IMR-90 (cell line): ENCODE measurements around the gene NCAPD3. TPM values are rescaled to one million over a fixed set of nuclear protein-coding genes. Genes with fewer than 3 reads are reported as not detected.

ENCODE experiments used
- ATAC-seq: fragments of 200-7000 bp; cut with Tn5 transposase; 2 replicates; pipeline ENCODE4 v1.9.1; 2020; ENCODE audit warnings: low read depth, mild to moderate bottlenecking, moderate library complexity
- BruUV-seq: library from RNA; stranded (reverse); fragments of 400-500 nt; replicated peaks from 2 replicates; lab custom pipeline; 2021; lab: Mats Ljungman, UMichigan
- CTCF ChIA-PET: fragments of 300-600 bp; formaldehyde crosslinking; extraction: SDS; loops from one replicate; lab custom pipeline; 2021; ENCODE audit warnings: antibody characterized with exemption; lab: Yijun Ruan, JAX
- POLR2A ChIA-PET: fragments of 300-600 bp; sonication (Branson Sonifier 250); formaldehyde crosslinking; loops from one replicate; lab custom pipeline; 2022; ENCODE audit warnings: antibody characterized with exemption; ENCODE audit not compliant: unreplicated experiment; lab: Charles Lee
- DNase-seq: peaks from one replicate; pipeline ENCODE4 v3.0.0; 2013
- H2AFZ ChIP-seq: replicated peaks from 2 replicates; pipeline ENCODE3; 2013; ENCODE audit warnings: low read length, mild to moderate bottlenecking; ENCODE audit not compliant: poor library complexity
- H2AK5ac ChIP-seq: 2 replicates; pipeline ENCODE4 v1.6.1; 2013; ENCODE audit warnings: low read depth, low read length, inconsistent platforms
- H2AK9ac ChIP-seq: replicated peaks from 2 replicates; pipeline ENCODE3; 2013; ENCODE audit warnings: mild to moderate bottlenecking, low read depth, low read length, moderate library complexity; ENCODE audit not compliant: poor library complexity
- H2BK120ac ChIP-seq: 2 replicates; pipeline ENCODE4 v1.6.1; 2013; ENCODE audit warnings: low read depth, low read length, inconsistent platforms
- H2BK15ac ChIP-seq: 3 replicates; pipeline ENCODE4 v1.6.1; 2013; ENCODE audit warnings: low read depth, low read length, inconsistent platforms
- H2BK20ac ChIP-seq: 2 replicates; pipeline ENCODE4 v1.6.1; 2013; ENCODE audit warnings: low read depth, mild to moderate bottlenecking, inconsistent platforms, low read length, moderate library complexity
- H2BK5ac ChIP-seq: 2 replicates; pipeline ENCODE4 v1.6.1; 2013; ENCODE audit warnings: mild to moderate bottlenecking, low read depth, low read length, inconsistent platforms; ENCODE audit not compliant: poor library complexity, severe bottlenecking
- H3K14ac ChIP-seq: replicated peaks from 2 replicates; pipeline ENCODE4 v1.6.1; 2013; ENCODE audit warnings: low read depth, low read length, inconsistent platforms
- H3K18ac ChIP-seq: 2 replicates; pipeline ENCODE4 v1.6.1; 2013; ENCODE audit warnings: low read depth, low read length, control low read depth
- H3K23ac ChIP-seq: 2 replicates; pipeline ENCODE4 v1.6.1; 2013; ENCODE audit warnings: low read depth, low read length, inconsistent platforms
- H3K27ac ChIP-seq: 2 replicates; pipeline ENCODE4 v1.5.1; 2013; ENCODE audit warnings: mild to moderate bottlenecking, control low read depth, low read length; ENCODE audit not compliant: insufficient read depth
- H3K27me3 ChIP-seq: 2 replicates; pipeline ENCODE4 v1.6.1; 2013; ENCODE audit warnings: low read length; ENCODE audit not compliant: control insufficient read depth, insufficient read depth
- H3K36me3 ChIP-seq: 2 replicates; pipeline ENCODE4 v1.6.1; 2013; ENCODE audit warnings: low read length, mixed read lengths; ENCODE audit not compliant: control insufficient read depth, insufficient read depth
- H3K4ac ChIP-seq: 2 replicates; pipeline ENCODE4 v1.6.1; 2013; ENCODE audit warnings: low read depth, low read length, inconsistent platforms
- H3K4me1 ChIP-seq: 2 replicates; pipeline ENCODE4 v1.6.1; 2013; ENCODE audit warnings: low read length, mixed read lengths; ENCODE audit not compliant: control insufficient read depth, insufficient read depth
- H3K4me2 ChIP-seq: 2 replicates; pipeline ENCODE4 v1.6.1; 2013; ENCODE audit warnings: low read depth, mild to moderate bottlenecking, control low read depth, low read length, moderate library complexity
- H3K4me3 ChIP-seq: 2 replicates; pipeline ENCODE4 v1.5.1; 2013; ENCODE audit warnings: low read depth, mild to moderate bottlenecking, control low read depth, low read length, moderate library complexity; ENCODE audit not compliant: insufficient read depth
- H3K56ac ChIP-seq: 2 replicates; pipeline ENCODE4 v1.6.1; 2013; ENCODE audit warnings: low read length, inconsistent platforms; ENCODE audit not compliant: insufficient read depth; ENCODE audit errors: extremely low read depth
- H3K79me1 ChIP-seq, 2 experiments: 2 replicates each; pipeline ENCODE4 v1.6.1; 2013; ENCODE audit warnings: low read length in 2 of 2, inconsistent platforms in 1 of 2, low read depth in 1 of 2
- H3K9ac ChIP-seq: 2 replicates; pipeline ENCODE4 v1.6.1; 2013; ENCODE audit warnings: low read depth, low read length, control low read depth
- H3K9me1 ChIP-seq: 2 replicates; pipeline ENCODE4 v1.6.1; 2013; ENCODE audit warnings: low read length, inconsistent platforms; ENCODE audit not compliant: insufficient read depth
- H3K9me3 ChIP-seq: 2 replicates; pipeline ENCODE4 v1.6.1; 2013; ENCODE audit warnings: low read length; ENCODE audit not compliant: control insufficient read depth, insufficient read depth
- H4K20me1 ChIP-seq: 2 replicates; pipeline ENCODE4 v1.6.1; 2013; ENCODE audit warnings: low read length, inconsistent platforms; ENCODE audit not compliant: insufficient read depth
- H4K5ac ChIP-seq: 2 replicates; pipeline ENCODE4 v1.6.1; 2013; ENCODE audit warnings: mild to moderate bottlenecking, low read depth, low read length, control low read depth
- H4K8ac ChIP-seq, 2 experiments: 2 replicates each; pipeline ENCODE4 v1.6.1; 2013; ENCODE audit warnings: low read depth in 2 of 2, low read length in 2 of 2, control low read depth in 1 of 2, inconsistent platforms in 1 of 2
- H4K91ac ChIP-seq: 2 replicates; pipeline ENCODE4 v1.6.1; 2013; ENCODE audit warnings: low read depth, low read length, inconsistent platforms; ENCODE audit not compliant: insufficient read depth
- FOS ChIP-seq: fragments of 150-350 bp; IDR thresholded peaks from 2 replicates; pipeline ENCODE4 v1.6.1; 2016; ENCODE audit warnings: low read depth, low read length
- MAFK ChIP-seq: IDR thresholded peaks from 2 replicates; pipeline ENCODE4 v1.6.1; 2012; ENCODE audit warnings: low read depth, low read length, improper control_type of control experiment
- MXI1 ChIP-seq: IDR thresholded peaks from 2 replicates; pipeline ENCODE4 v1.6.1; 2012; ENCODE audit warnings: low read depth, mild to moderate bottlenecking, low read length, moderate library complexity, borderline replicate concordance
- RAD21 ChIP-seq: IDR thresholded peaks from 2 replicates; pipeline ENCODE4 v1.6.1; 2012; ENCODE audit warnings: low read length, improper control_type of control experiment
- WGBS, 2 experiments: methylation state at CpG; one replicate each; pipeline versions ENCODE4 v1.1.5 to v1.1.7; 2013; ENCODE audit warnings: missing lambda C conversion rate in 2 of 2; ENCODE audit not compliant: insufficient read length in 1 of 2; ENCODE audit errors: extremely low coverage in 2 of 2; 5-methylcytosine and 5-hydroxymethylcytosine counted together
- dilution Hi-C: fragments of 300-500 bp; cut with HindIII; formaldehyde crosslinking; loops from one replicate; pipeline ENCODE4 v1.14.3; 2018; ENCODE audit warnings: low sequenced_read_pairs; ENCODE audit not compliant: unreplicated experiment
- in situ Hi-C: fragments of 300-500 bp; cut with MboI; formaldehyde crosslinking; loops from 3 replicates; pipeline ENCODE4 v1.14.3; 2019; ENCODE audit warnings: low sequenced_read_pairs, inconsistent platforms, mixed read lengths
- intact Hi-C: fragments of 100-400 bp; cut with micrococcal nuclease; formaldehyde crosslinking; loops from 2 replicates; pipeline ENCODE4 v1.10.0; 2022
- polyA plus RNA-seq, 3 experiments: library from polyadenylated mRNA; depleted of rRNA; stranded (reverse); fragments of >200 nt; gene quantifications; 2 replicates each; pipeline ENCODE4 v1.2.3, GENCODE V29; 2012; ENCODE audit warnings: low replicate concordance in 1 of 3
- total RNA-seq: library from RNA; depleted of rRNA; stranded (reverse); fragments of >200 nt; gene quantifications from 2 replicates; pipeline ENCODE4 v1.2.3, GENCODE V29; 2012
- TF ChIP-seq, protein P1 (sequence below): fragments of 150-350 bp; IDR thresholded peaks from 2 replicates; pipeline ENCODE4 v1.6.1; 2017; ENCODE audit warnings: mild to moderate bottlenecking, antibody characterized with exemption, low read length, low read depth

NCAPD3 gene
- total and polyA plus RNA-seq, 2 of the 4 experiments (the other 2 are of a cell fraction), result 18.0 to 19.2 TPM

DNA sequence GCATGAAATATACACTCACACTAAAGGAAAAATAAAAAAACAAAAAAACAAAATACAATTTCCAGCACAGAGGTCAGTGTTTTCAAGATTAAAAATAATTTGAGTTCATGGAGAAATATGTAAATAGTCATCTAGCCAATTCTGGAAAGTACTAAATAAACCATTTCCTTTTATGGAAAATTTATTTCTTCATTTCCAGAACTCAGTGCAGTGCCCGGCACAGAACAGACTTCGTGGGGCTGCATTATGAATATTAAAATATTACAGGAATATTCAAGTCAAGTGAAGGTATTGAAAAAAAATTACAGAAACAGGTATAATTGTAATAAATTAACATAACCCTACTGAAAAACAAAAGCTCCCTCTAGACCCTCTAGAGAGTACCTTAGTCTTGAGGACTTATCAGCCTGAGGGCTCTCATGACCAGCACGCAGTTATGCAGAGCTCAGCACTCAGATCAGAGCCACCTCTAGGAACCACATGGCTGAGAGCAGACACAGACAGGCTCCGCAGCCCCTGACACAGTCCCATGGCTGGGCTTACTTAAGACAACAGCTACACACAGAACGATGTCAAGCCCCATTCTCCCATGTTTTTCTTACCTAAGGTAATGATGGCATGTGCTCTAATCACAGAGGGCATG, 45.6 kb downstream of the NCAPD3 start:
- Histone ChIP-seq H2BK20ac (no peak overlapping the region; the same call in 1 of the 2 replicates), H2AK9ac (no peak overlapping the region), H2BK5ac (no peak overlapping the region), H3K18ac (no peak overlapping the region), H3K4me1 (peaks cover 4% of the 10 kb centered on the region; the same call in 1 of the 2 replicates), H2BK15ac (no peak overlapping the region), H2AFZ (no peak overlapping the region), H4K91ac (no peak overlapping the region), H3K56ac (no peak overlapping the region), H4K5ac (no peak overlapping the region; the same call in 1 of the 2 replicates), H3K79me1 (no peaks in the 10 kb centered on the region), H3K23ac (no peak overlapping the region), H3K36me3 (peaks cover 16% of the 10 kb centered on the region), H4K8ac (no peak overlapping the region), H3K4me2 (no peak overlapping the region), H3K27me3 (no peaks in the 10 kb centered on the region), H3K27ac (no peak overlapping the region; the same call in 1 of the 2 replicates), H2AK5ac (no peak overlapping the region), H3K9ac (no peak overlapping the region), H3K4me3 (no peak overlapping the region), H3K9me3 (no peaks in the 10 kb centered on the region), H3K4ac (no peak overlapping the region), H3K9me1 (no peaks in the 10 kb centered on the region; the same call in 1 of the 2 replicates), H4K20me1 (no peaks in the 10 kb centered on the region), H2BK120ac (no peak overlapping the region), H3K14ac (no peak overlapping the region)
- DNase-seq, result no peak
- no CpG with 5 or more reads among the region's 5 CpGs for WGBS, 2 experiments
- in situ Hi-C loops (no loop called here), dilution Hi-C loops (no loop called here), intact Hi-C loops (no loop called here)
- BruUV-seq, result no TSS peak
- ChIA-PET CTCF (no interaction called here), POLR2A (no interaction called here)
- TF ChIP-seq FOS (no peak), MAFK (no peak), MXI1 (no peak), RAD21 (no peak)
- TF ChIP-seq, protein P1, sequence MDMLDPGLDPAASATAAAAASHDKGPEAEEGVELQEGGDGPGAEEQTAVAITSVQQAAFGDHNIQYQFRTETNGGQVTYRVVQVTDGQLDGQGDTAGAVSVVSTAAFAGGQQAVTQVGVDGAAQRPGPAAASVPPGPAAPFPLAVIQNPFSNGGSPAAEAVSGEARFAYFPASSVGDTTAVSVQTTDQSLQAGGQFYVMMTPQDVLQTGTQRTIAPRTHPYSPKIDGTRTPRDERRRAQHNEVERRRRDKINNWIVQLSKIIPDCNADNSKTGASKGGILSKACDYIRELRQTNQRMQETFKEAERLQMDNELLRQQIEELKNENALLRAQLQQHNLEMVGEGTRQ, result no peak
- ATAC-seq, result peak; percentile 68
